ENCODE results near the gene ACVRL1. TPM values are rescaled to one million over a fixed set of nuclear protein-coding genes. Genes with fewer than 3 reads are reported as not detected.

The ACVRL1 gene
- total and polyA plus RNA-seq, 9 of the 15 experiments (the other 6 are each of a cell fraction or from before 2014, with no cell fraction given) = 0.07 to 1.4 (median 0.30) TPM

DNA sequence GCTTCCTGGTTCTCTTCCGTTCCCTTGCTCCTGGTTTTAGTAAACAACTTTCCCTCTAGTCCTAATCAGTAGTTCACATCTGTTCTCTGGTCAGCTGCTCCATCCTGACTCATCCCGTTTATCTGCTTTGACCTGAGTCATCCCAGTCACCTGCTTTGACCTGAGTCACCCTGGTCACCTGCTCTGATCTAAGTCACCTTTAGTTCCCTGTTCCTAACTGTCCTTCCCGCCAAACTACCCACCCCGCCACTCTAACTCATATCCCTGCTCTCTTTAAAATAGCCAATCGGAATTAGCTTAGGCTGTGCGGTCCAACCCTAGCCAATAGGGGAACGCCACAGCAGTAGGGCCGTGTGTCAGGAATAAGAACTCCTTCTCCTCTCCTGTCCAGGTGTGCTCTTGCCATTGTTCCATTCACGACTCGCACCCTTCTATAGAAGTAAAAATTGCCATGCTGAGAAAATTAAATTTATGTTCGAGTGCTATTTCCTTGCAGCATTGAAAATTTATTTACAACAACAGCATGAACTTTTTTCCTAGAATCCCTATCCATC lies 22.6 kb upstream of the ACVRL1 start (continued):
- TF ChIP-seq, protein P1, sequence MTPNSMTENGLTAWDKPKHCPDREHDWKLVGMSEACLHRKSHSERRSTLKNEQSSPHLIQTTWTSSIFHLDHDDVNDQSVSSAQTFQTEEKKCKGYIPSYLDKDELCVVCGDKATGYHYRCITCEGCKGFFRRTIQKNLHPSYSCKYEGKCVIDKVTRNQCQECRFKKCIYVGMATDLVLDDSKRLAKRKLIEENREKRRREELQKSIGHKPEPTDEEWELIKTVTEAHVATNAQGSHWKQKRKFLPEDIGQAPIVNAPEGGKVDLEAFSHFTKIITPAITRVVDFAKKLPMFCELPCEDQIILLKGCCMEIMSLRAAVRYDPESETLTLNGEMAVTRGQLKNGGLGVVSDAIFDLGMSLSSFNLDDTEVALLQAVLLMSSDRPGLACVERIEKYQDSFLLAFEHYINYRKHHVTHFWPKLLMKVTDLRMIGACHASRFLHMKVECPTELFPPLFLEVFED (CRISPR knock-in tag; conservative IDR thresholded peaks at IDR 0.05) = peak; percentile 93; the same call in 1 of the 2 replicates
- TF ChIP-seq, protein P2, sequence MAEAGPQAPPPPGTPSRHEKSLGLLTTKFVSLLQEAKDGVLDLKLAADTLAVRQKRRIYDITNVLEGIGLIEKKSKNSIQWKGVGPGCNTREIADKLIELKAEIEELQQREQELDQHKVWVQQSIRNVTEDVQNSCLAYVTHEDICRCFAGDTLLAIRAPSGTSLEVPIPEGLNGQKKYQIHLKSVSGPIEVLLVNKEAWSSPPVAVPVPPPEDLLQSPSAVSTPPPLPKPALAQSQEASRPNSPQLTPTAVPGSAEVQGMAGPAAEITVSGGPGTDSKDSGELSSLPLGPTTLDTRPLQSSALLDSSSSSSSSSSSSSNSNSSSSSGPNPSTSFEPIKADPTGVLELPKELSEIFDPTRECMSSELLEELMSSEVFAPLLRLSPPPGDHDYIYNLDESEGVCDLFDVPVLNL (CRISPR knock-in tag; IDR thresholded peaks at IDR 0.05; ENCODE audit: low read depth) = no peak
- no peak for TF ChIP-seq ERF (CRISPR knock-in tag; IDR thresholded peaks at IDR 0.05)
- TF ChIP-seq ZNF431 (CRISPR knock-in tag; IDR thresholded peaks at IDR 0.05) = no peak
- no peak; the same call in 1 of the 2 replicates for TF ChIP-seq ZNF24 (IDR thresholded peaks at IDR 0.05)
- TF ChIP-seq, protein P3, sequence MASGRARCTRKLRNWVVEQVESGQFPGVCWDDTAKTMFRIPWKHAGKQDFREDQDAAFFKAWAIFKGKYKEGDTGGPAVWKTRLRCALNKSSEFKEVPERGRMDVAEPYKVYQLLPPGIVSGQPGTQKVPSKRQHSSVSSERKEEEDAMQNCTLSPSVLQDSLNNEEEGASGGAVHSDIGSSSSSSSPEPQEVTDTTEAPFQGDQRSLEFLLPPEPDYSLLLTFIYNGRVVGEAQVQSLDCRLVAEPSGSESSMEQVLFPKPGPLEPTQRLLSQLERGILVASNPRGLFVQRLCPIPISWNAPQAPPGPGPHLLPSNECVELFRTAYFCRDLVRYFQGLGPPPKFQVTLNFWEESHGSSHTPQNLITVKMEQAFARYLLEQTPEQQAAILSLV (tag; IDR thresholded peaks at IDR 0.05) = 0 out of 2 replicates have a peak, but pooled peaks have one; percentile 26
